GM18870 (cell line): ENCODE results near the gene AP3B2.

ENCODE experiments used
- ATAC-seq: cut with Tn5 transposase; IDR thresholded peaks from one replicate; pipeline ENCODE4 v1.9.1; 2021; ENCODE audit warnings: moderate library complexity; ENCODE audit not compliant: unreplicated experiment

The AP3B2 gene

DNA sequence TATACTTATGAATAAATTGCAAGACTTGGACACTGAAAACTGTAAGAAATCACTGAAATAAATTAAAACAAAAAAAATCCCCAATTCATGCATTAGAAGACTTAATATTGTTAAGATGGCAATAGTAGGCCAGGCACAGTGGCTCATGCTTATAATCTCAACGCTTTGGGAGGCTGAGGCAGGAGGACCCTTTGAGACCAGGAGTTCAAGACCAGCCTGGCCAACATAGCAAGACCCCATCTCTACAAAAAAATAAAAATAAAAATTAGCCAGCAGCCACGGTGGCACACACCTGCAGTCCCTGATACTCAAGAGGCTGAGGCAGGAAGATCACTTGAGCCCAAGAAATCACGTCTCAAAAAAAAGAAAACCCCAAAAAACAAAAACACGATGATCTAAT is 98.3 kb downstream of the AP3B2 start:
- ATAC-seq: no peak
